ENCODE data around the gene MAPK11.
A peak's percentile ranks its signal among the peaks of the same experiment; 100 is the strongest.

MAPK11 gene
- total RNA-seq = 7.3 to 27.4 (median 10.1) reads per million in 3 experiments

DNA sequence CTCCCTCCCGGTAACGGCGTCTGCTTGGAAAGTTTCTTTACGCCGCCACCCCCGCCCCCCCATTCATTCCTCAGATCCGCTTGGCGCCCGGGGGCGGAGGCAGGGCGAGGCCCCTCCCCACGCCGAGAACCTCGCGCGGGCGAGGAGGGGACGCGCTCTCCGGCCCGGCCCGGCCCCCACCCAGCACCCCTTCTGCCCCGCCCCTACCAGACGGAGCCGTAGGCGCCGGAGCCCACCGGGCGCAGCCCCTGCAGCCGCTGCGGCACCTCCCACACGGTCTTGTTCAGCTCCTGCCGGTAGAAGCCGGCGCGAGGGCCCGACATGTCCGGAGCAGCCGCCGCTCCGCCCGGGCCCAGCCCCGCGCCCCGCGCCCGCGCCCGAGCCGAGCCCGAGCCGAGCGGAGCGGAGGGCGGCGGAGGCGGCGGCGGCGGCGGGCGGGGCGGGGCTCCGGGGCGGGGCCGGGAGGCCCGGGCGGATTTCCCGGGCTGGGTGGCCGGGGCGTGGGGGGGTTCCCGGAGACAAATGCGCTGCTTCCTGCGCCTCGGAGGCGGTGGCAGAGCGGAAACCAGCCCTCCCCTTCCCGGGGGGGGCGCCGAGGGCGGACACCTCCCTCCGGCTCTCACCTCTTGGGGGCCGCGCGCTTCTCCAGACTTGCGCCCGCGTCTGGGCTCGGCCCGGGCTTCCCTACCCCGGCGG is at the start of gene MAPK11:
MAPK11 (minus strand) TSS at position 411 of the 696 bp plus-strand sequence; CDS start at position 323, 88 bp downstream.
- DNase-seq = peak; percentile 75

DNA sequence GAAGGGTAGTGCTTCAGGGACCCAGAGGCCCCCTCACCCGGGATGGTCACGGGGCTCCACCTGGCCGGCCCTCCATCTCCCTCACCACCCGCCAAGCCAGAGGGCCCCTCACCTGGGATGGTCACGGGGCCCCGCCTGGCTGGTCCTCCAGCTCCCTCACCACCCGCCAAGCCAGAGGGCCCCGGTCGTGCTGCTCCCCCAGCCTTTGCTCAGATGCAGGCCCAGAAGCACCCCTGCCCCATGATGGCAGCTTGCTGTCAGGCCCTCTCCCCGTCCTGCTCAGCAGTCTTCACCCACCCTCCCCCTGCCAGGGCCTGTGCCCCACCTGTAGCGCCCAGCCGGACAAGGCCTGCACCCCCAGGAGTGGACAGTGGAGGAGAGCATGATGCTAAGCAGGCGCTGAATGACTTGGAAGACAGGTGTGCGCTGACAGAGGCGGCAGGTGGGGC is 49.3 kb upstream of the MAPK11 start:
- no peak for DNase-seq

DNA sequence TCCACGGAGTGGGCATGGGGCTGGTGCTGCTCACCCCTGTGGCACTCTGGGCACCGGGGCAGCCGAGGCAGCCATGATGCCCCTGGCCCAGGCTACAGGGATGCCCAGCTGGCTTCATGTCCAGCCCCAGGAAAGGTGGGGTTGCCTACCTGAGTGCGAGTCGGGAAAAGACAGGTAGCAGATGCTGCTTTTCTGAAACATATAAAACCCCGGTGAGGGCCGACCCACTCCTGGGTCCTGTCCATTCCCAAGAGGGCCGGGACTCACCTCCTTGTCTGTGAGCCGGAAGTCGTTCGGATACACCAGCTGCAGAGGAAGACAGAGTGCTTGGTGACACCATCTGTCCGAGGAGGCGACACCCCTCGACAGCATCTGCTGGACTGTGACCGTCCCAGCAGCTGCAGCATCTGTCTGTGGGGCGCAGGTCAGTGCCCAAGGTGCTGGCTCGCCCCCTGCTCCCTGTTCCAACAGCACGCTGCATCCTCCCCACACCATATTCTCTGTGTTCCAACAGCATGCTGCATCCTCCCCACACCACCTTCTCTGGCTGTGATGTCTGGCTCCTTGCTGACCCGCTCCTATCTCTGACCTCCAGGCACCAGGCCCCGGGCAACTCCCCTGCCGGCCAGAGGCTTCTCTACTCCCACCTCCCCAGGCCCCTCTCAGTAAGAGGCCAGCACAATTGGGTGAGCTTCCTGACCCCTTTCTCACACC is 48.7 kb upstream of the MAPK11 start:
- no peak for DNase-seq

DNA sequence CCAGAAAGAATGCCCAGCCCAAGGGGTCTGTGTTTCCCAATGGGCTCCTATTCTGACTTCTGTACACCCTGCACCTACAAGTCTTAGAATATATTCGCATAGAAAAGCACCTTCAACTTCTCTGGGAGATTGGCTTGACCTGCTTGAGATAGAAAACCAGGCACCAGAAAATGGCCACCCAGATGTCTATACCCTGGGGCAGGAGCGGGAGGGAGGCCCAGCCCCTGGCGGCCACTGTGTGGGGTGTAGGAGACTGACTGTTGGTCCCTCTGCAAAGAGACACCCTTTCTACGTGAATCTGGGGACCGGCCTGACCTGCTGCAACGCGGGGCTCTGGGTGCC is 48.1 kb upstream of the MAPK11 start:
- DNase-seq = no peak

DNA sequence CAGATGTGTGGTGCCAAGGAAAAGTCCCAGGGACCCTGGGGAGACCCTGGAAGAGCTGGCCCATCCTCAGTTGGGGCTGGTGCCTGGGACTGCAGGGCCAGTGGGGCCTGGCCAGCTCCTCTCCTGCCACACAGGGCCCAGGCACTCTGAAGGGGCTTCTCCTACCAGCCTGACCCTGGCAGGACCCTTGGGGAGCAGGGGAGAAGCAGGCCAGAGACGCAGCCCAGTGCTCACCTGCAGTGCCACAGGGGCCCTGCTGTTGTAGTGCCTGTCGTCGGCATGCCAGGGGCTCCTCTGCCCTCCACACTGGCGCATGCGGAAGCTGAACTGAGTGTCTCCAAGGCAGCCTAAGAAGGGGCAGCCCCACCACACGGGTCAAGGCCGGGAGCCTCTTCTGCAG is 47.5 kb upstream of the MAPK11 start:
- no peak for DNase-seq

DNA sequence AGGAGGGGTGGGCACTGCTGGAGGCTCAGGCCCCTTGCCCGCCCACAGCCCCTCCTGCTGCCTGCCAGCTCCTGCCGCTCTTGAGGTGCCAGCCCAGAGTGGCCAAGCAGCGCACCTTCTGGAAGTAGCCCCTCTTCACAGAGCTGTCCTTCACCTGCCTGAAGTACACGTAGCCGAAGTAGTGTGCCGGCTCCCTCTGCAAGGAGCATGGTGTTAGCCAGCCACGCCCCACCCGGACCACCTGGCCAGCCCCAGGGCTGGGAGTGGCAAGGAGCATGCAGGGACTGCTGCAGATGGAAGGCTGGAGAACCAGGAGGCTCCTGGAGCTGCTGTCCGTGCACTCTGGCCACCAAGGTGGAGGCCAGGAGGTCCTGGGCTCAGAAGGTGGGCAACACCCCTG is 47.0 kb upstream of the MAPK11 start:
- DNase-seq = no peak

DNA sequence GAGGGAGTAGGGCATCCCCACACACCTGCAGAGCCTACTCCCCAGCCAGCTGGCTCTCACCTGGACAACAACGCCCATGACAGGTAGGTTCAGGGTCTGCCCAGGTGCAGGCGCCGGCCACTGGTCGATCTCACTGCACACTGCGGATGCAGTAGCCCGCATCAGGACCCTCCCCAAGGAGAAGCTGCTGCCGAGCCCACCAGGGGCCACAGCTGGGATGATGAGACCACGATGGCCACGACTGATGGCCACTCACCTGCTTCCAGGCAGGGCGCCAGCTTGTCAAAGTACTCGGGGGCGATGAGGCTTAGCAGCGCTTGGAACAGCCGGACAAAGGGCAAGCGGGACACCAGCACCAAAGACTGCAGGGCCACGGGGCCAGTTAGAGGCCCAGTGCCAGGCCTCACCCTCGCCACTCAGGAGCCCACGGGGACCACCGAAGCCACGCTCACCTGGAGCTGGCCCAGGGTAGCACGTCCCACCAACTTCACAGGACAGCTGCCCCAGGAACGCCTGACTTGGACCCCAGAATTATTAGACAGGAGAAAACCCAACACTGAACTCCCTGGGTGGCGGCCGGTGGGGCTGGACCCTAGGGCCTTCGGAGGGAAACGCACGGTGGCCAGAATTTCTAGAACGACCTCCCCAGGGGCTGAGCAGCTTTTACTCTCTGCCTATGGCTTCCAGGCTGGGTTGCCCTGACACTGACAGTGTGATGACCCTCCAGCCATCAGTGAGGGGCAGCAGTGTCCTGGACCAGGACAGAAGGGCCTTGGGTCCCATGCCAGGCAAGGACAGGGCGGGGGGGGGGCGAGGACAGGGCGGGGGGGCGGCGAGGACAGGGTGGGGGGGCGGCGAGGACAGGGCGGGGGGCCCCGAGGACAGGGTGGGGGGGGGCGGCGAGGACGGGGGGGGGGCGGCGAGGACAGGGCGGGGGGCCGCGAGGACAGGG is 46.2 kb upstream of the MAPK11 start:
- no peak for DNase-seq

DNA sequence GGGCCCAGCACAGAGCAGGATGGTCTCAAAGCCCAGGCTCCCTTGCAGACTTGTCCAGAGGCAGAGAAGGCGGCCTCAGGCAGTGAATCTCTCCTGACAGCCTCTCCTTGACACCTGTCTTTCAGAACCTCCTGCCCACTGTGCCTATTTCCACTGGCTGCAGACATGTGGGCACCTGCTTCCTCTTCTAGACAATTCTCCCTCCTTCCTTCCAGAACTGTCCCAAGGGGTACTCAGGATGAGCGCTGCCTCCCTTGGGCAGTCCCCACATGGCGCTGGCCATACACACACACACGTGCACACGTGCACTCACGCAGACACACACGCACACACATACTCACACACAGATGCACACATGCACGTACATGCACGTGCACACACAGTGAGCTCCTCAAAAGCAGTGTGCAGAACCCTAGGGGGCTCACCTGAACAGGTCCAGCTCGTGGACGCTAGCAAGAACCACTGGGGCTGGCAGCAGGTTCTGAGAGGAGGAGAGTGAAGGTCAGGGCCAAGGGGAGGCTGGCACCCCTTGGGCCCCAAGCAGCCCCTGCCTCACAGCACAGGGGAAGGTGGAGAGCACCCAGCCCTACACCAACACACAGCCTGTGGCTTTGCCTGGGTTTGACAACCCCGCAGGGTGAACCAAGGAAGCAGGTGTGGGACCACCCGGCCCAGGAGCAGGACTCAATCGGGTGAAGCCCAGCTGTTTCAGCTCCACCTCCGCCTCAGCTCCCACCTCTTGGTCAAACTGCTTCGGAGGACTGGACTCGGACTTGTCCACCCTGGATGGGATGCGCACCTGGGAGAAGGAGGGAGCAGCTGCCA is 45.3 kb upstream of the MAPK11 start:
- no peak for DNase-seq

DNA sequence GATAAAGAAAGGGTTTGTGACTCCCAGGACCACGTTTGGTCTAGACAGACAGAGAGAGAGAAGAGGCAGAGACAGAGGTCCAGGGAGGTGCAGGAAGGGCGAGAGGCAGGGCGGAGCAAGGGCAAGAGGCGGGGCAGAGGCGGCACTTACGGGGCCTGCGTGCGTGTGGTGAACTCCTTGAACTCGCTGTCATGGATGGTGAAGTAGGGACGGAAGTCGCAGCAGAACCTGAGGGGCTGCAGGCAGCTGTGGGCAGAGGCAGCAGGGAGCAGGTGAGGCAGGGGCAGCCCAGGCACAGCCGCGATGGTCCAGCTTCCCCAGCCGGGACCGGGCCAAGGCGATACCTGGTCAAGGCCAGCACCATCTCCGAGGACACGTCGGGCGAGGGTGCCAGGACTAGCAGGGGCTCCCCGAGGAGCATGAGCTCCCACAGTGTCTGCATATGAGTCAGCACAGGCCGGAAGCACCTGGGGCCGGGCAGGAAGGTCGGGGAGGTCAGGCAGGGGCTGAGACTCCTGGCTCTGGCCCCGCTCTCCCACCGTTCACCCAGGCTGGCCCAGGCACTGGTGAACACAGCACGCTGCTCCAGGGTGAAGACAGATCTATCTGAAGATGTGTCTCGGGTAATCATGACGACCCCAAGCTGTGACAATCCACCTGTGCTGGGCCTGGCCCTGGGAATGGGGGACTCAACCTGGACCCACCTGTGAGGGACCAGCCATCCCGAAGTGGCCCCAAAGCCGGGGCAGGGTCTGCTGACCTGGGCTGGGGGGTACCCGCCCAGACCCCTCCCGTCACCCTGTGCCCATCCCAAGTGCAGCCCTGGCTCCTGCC is 44.5 kb upstream of the MAPK11 start:
- DNase-seq = peak; percentile 52

DNA sequence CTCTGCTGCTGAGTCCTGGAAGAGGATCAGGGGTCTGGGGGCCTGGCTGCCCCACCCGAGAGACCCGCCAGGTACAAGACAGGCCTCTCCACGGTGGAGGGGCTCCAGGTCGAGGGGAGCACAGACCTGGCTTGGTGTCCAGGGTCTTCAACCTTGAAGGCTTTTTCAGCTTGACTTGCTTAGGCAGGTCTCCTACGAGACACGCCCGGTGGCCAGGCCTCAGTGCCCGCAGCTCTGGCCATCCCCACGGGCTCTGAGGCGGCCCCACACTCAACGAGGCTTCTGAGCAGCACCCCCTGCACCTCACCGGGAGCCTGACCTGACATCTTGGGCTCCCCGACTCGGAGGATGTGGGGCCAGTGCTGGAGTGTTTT is 43.9 kb upstream of the MAPK11 start:
- DNase-seq = no peak

DNA sequence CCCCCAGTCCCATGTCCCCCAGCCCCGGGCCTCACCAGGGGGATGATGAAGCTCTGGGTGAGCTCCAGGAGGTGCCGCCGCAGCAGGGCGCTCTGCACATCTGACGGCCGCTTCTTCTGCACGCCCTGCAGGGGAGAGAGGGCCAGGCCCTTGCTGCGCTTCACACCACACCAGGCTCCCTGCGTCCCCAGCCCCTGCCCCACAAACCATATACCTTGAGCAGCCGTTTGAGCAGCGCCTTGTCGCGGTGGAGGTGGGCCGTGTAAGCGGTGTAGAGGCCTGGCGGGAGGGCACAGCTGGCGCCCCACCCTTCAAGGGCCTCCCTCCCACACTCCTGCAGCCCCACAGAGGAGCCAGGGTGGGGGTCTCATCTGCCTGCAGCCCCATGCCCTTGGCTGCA is 43.4 kb upstream of the MAPK11 start:
- no peak for DNase-seq

DNA sequence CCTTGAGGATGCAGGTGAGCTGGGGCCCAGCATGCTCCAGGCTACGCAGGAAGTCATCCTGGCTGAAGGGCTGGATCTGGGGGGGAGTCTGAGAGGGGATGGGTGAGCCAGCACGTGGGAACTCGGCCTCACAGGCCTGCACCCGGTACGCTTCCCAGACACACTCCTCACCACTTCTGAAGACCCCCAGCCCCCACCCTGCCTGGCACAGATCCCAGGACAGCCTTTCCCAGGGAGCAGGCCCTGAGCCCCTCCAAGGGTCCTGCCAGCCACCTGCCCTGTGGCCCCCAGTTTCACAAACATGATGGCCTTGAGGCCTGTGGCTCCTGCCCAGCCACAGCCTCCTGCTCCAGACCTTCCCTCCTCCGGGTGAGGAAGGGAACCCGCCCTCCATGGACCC is 42.8 kb upstream of the MAPK11 start:
- no peak for DNase-seq

DNA sequence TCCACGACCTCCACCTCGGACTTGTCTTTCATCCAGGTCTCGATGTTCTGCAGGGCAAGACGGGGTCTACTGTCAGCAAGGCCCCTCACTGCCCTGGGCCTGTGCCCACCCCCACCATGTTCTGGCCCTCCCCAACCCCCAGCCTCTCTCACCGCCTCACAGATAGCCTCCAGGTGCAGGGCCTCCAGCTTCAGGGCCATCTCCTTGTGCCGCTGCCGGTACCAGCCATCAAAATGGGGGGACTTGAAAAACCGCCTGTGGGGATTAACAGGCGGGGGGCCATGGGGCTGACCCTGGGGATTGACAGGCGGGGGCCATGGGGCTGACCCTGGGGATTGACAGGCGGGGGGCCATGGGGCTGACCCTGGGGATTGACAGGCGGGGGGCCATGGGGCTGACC is 42.2 kb upstream of the MAPK11 start:
- no peak for DNase-seq

DNA sequence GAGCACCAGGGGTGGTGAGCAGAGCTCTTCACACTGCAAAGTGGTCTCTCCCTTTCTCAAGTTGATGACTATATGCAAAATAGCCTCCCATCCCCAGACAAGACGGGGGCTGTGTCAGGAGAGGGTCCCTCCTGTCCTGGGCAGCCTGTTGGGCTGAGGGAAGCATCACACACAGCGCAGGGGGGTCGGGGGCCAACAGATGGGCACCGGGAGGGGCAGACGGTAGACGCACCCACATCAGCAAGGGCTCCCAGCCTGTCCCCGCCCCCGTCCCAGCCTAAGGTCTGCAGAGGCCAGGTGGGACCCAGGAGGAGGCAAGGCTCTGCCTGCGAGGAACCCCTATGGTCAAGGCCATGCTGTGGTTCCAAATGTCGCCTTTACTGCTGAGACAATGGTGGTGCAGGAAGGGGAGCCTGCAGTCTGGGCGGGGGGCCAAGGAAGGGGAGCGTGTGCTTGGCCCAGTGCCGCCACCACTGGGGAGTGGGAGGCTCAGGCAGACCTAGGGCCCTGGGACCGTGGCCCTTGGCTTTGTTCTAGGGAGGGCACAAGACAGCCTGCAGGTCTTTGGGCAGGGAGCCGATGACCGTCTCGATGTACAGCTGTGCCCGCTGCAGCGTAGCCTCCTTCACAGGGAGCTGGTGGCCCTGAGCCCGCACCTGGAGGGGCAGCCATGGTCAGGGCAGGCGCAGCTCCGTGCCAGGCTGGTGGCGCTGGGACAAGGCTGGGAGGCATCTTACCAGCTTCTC is 41.6 kb upstream of the MAPK11 start:
- no peak for DNase-seq

DNA sequence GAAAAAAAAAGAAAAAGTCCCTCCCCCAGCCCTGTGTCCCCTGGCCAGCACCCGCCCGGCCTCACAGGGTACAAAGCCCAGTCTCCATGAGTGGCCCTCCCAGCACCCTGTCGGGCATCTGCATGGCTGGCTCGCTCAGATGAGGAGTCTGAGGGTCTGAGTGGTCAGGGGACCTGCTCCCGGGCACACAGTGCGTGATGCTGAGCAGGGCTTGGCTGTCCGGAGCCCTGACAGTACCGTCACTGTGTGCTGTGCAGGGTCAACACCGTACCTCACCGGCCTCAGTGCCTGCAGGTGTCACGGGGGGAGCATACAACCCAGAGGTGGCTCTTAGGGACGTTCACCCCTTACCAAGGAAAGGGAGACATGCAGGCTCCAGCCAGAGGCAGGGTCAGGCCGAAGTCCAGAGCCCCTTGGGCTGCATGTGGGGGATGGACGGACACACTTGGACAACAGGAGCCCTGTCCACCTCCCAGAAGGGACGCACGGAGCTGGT is 40.8 kb upstream of the MAPK11 start:
- no peak for DNase-seq

DNA sequence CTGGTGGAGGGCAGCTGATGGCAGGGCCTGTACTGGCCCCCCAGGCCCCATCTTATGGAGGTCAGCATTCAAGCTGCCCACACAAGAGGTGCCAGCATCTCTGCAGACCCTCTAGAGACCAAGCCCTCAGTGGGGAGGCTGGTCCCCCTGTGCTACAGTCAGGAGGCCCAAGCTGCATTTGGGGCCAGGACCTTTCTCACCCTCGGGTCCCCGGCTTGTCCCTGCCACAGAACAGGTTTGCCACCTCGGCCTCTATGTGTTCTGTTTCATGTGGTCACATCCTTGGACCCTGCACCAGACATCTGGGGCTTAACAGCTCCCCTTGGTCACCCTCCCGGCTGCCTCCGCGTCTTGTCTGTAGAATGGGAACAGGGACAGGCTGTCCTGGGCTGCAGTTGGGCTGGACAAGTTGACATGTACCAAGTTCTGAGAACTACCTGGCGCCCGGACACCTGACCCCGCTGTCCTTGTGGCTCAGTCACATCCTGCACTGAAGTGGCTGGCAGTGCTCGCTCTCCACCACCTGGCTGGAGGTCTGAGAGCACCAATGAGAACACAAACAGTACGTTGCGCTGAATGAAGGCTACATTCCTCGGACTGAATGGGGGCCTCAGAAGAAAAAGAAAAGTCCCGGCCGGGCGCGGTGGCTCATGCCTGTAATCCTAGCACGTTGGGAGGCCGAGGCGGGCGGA is 40.0 kb upstream of the MAPK11 start:
- no peak for DNase-seq

DNA sequence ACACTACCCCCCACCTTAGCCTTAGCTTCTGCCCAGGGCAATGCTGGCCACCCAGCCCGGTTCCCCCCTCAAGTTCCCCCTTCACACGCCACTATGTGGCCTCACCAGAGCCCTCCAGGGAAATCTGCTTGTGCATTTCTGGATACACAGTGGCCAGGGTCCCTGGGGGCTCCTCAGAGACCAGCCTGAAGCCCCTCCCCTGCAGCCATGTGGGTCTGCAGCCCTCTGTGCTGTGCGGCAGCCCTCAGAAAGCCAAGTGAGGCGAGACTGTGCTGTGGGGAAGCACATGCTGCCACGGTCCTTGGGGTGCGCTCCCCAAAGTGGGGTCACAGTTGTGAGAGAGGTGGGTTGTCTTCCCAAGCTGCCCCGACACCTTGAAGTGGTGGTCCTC is 39.4 kb upstream of the MAPK11 start:
- no peak for DNase-seq

DNA sequence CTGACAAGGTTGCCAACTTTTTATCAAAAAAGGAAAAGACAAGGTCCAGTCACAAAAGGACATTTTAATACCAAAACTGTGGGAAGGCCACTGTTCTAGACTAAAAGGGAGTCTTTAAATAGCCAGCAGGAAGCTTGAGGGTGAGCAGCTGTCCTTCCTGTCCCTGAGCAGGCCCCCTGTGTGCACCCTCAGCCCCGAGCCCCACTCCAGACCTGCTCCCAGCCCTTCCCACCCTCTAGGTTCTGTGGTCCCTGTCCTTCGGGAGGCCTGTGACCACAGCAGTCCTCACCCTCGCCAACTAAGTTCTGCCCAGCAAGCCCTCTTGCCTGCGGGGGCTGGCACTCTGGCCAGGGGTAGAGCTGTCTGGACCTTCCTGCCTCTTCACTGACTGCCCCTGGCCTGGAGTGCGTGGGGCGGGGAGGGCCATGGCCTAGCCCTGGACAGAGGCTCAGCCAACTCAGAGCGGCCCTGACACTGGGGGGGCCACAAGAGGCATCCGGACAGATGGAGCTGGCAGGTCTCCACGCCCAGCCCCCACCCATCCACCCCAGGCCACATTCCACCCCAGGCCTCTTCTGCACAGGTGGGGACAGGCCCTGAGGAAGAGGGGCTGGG is 38.9 kb upstream of the MAPK11 start:
- no peak for DNase-seq

DNA sequence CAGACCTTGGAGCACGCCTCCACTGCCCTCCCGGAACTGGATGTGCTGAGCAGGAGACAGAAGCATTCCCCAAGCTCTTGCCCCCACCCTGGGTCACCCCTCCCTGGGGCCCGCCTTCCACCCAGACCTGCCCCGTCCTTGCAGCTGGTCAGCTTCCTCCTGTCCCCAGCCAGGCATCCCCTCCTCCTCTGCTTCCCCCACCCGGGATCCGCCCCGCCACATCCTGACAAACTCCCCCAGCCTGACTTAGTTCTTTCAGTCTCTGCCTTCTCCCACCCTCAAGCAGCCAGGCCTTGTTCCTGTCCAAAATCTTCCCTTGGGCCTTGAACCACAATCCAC is 38.4 kb upstream of the MAPK11 start:
- DNase-seq = no peak

All from central memory CD4-positive, alpha-beta T cell (primary cell).